GM23338 (cell line): ENCODE results near the gene CYP4F8. TPM values are rescaled to one million over a fixed set of nuclear protein-coding genes. Genes with fewer than 3 reads are reported as not detected.

ENCODE experiments used
- ATAC-seq: fragments of 200-7000 bp; cut with Tn5 transposase; 3 replicates; pipeline ENCODE4 v1.9.1; 2020
- DNase-seq: peaks from one replicate; pipeline ENCODE4 v3.0.0-alpha.2; 2015; ENCODE audit warnings: low spot score
- H2AFZ ChIP-seq: fragments of 200-600 bp; sonication (generic); 2 replicates; pipeline ENCODE4 v1.8.0; 2016; ENCODE audit warnings: antibody characterized with exemption, mild to moderate bottlenecking, moderate library complexity
- H3F3A ChIP-seq: fragments of 200-600 bp; sonication (generic); replicated peaks from 2 replicates; pipeline ENCODE4 v1.8.0; 2017; ENCODE audit warnings: antibody characterized with exemption, mixed run types, low read depth
- H3K27ac ChIP-seq: fragments of 200-600 bp; sonication (generic); 2 replicates; pipeline ENCODE4 v1.6.1; 2016; ENCODE audit warnings: low read depth
- H3K27me3 ChIP-seq: fragments of 200-600 bp; sonication (generic); 2 replicates; pipeline ENCODE4 v1.8.0; 2016; ENCODE audit warnings: mild to moderate bottlenecking, mixed run types, moderate library complexity; ENCODE audit not compliant: insufficient read depth
- H3K36me3 ChIP-seq: fragments of 200-600 bp; sonication (generic); 2 replicates; pipeline ENCODE4 v1.8.0; 2016; ENCODE audit warnings: mild to moderate bottlenecking; ENCODE audit not compliant: insufficient read depth
- H3K4me1 ChIP-seq: fragments of 200-600 bp; sonication (generic); 2 replicates; pipeline ENCODE4 v1.8.0; 2016; ENCODE audit warnings: mild to moderate bottlenecking, moderate library complexity; ENCODE audit not compliant: insufficient read depth
- H3K4me2 ChIP-seq: fragments of 200-600 bp; sonication (generic); 2 replicates; pipeline ENCODE4 v1.7.1; 2017; ENCODE audit warnings: mixed run types
- H3K4me3 ChIP-seq: fragments of 200-600 bp; sonication (generic); 2 replicates; pipeline ENCODE4 v1.6.1; 2016; ENCODE audit warnings: mixed run types
- H3K79me2 ChIP-seq: fragments of 200-600 bp; sonication (generic); replicated peaks from 2 replicates; pipeline ENCODE4 v1.8.0; 2017; ENCODE audit warnings: mild to moderate bottlenecking; ENCODE audit not compliant: insufficient read depth
- H3K9me2 ChIP-seq: fragments of 200-600 bp; sonication (generic); 2 replicates; pipeline ENCODE4 v1.8.0; 2017; ENCODE audit not compliant: insufficient read depth
- H4K20me1 ChIP-seq: fragments of 200-600 bp; sonication (generic); replicated peaks from 2 replicates; pipeline ENCODE4 v1.8.0; 2017; ENCODE audit warnings: mild to moderate bottlenecking; ENCODE audit not compliant: insufficient read depth
- H3K27ac Mint-ChIP-seq: 2 replicates; pipeline ENCODE4 v1.8.0; 2020; ENCODE audit warnings: inconsistent platforms, mild to moderate bottlenecking, moderate library complexity, mixed read lengths
- H3K27me3 Mint-ChIP-seq: 3 replicates; pipeline ENCODE4 v1.8.0; 2022; ENCODE audit warnings: low read depth, mild to moderate bottlenecking, moderate library complexity, mixed read lengths, inconsistent platforms; ENCODE audit not compliant: insufficient read depth, poor library complexity
- H3K36me3 Mint-ChIP-seq: 3 replicates; pipeline ENCODE4 v1.8.0; 2021; ENCODE audit warnings: low read depth, mild to moderate bottlenecking, inconsistent platforms, moderate library complexity, mixed read lengths
- H3K4me1 Mint-ChIP-seq: 3 replicates; pipeline ENCODE4 v1.8.0; 2020; ENCODE audit warnings: mild to moderate bottlenecking, inconsistent platforms, mixed read lengths
- H3K4me3 Mint-ChIP-seq: 3 replicates; pipeline ENCODE4 v1.8.0; 2021; ENCODE audit warnings: moderate library complexity, mild to moderate bottlenecking, inconsistent platforms, mixed read lengths
- H3K9me3 Mint-ChIP-seq: 3 replicates; pipeline ENCODE4 v1.8.0; 2020; ENCODE audit warnings: moderate library complexity, mild to moderate bottlenecking, inconsistent platforms, mixed read lengths
- CREB1 ChIP-seq: fragments of 250-450 bp; sonication (Bioruptor Pico); IDR thresholded peaks from 2 replicates; pipeline ENCODE4 v1.5.0; 2020; ENCODE audit warnings: low read depth, mild to moderate bottlenecking, moderate library complexity
- CTCF ChIP-seq, 2 experiments: fragments of 200-600 bp in 1 of 2; sonication (generic) in 1 of 2; conservative IDR thresholded peaks; 2 replicates each; pipeline versions ENCODE4 v1.5.1 to v1.6.1; 2016 to 2017; ENCODE audit warnings: antibody characterized with exemption in 2 of 2, low read depth in 2 of 2, mild to moderate bottlenecking in 2 of 2, moderate library complexity in 1 of 2
- ETS1 ChIP-seq: IDR thresholded peaks from 2 replicates; pipeline ENCODE4 v1.6.1; 2016; ENCODE audit warnings: antibody characterized with exemption
- EZH2 ChIP-seq: fragments of 200-600 bp; sonication (generic); IDR thresholded peaks from one replicate; pipeline ENCODE4 v1.8.0; 2017; ENCODE audit warnings: antibody characterized with exemption, mild to moderate bottlenecking, low read depth; ENCODE audit not compliant: unreplicated experiment
- EZH2phosphoT487 ChIP-seq: fragments of 200-600 bp; sonication (generic); IDR thresholded peaks from one replicate; pipeline ENCODE4 v1.8.1; 2018; ENCODE audit warnings: antibody characterized with exemption; ENCODE audit not compliant: unreplicated experiment
- JUNB ChIP-seq: IDR thresholded peaks from one replicate; pipeline ENCODE4 v1.6.1; 2016; ENCODE audit warnings: antibody characterized with exemption; ENCODE audit not compliant: unreplicated experiment
- NANOG ChIP-seq: IDR thresholded peaks from 2 replicates; pipeline ENCODE4 v1.6.1; 2016; ENCODE audit warnings: antibody characterized with exemption, borderline replicate concordance
- POLR2AphosphoS5 ChIP-seq: IDR thresholded peaks from 2 replicates; pipeline ENCODE4 v1.6.1; 2016; ENCODE audit warnings: antibody characterized with exemption, low read depth
- REST ChIP-seq: IDR thresholded peaks from one replicate; pipeline ENCODE4 v1.6.1; 2018; ENCODE audit warnings: antibody characterized with exemption; ENCODE audit not compliant: unreplicated experiment
- STAT1 ChIP-seq: IDR thresholded peaks from one replicate; pipeline ENCODE4 v1.6.1; 2016; ENCODE audit warnings: antibody characterized with exemption; ENCODE audit not compliant: unreplicated experiment
- ZNF114 ChIP-seq: fragments of 250-450 bp; sonication (Bioruptor Pico); IDR thresholded peaks from 2 replicates; pipeline ENCODE4 v1.5.0; 2020; ENCODE audit warnings: mild to moderate bottlenecking, moderate library complexity
- ZNF331 ChIP-seq: fragments of 250-450 bp; sonication (Bioruptor Pico); IDR thresholded peaks from 2 replicates; pipeline ENCODE4 v1.5.0; 2020; ENCODE audit warnings: low read depth, mild to moderate bottlenecking, moderate library complexity
- ZNF462 ChIP-seq: fragments of 250-450 bp; sonication (Bioruptor Pico); IDR thresholded peaks from 2 replicates; pipeline ENCODE4 v1.5.0; 2020; ENCODE audit warnings: mild to moderate bottlenecking, moderate library complexity
- polyA plus RNA-seq: library from polyadenylated mRNA; unstranded; fragments of >200 nt; fragmentation: Nextera tagmentation; extraction: Ambion mirVana; gene quantifications from 2 replicates; pipeline ENCODE4 v1.2.1, GENCODE V29; 2016
- total RNA-seq: library from RNA; depleted of rRNA; stranded (reverse); fragments of >200 nt; shearing (Covaris generic); gene quantifications from 2 replicates; pipeline ENCODE4 v1.2.3, GENCODE V29; 2014

CYP4F8 gene
- total and polyA plus RNA-seq, 2 experiments from 2014 or later, result not detected

GRCh38 chr19:15570420-15570819 lies 44.6 kb upstream of the CYP4F8 start:
- H3K4me1 ChIP-seq, result no peaks in the 10 kb centered on the region
- Mint-ChIP-seq H3K9me3 (peaks cover 99% of the 10 kb centered on the region), H3K27ac (no peak overlapping the region), H3K27me3 (peaks cover 19% of the 10 kb centered on the region), H3K4me1 (no peaks in the 10 kb centered on the region), H3K4me3 (no peak overlapping the region), H3K36me3 (peaks cover 56% of the 10 kb centered on the region)
- ATAC-seq (no peak), DNase-seq (no peak)
- H3F3A ChIP-seq, result no peaks in the 10 kb centered on the region
- H3K27ac ChIP-seq, result no peak overlapping the region
- no peak overlapping the region for H3K4me3 ChIP-seq
- no peaks in the 10 kb centered on the region for H3K27me3 ChIP-seq
- H2AFZ ChIP-seq, result no peak overlapping the region
- H3K36me3 ChIP-seq, result no peaks in the 10 kb centered on the region
- H3K9me2 ChIP-seq, result no peaks in the 10 kb centered on the region
- no peaks in the 10 kb centered on the region for H3K79me2 ChIP-seq
- no peak overlapping the region for H3K4me2 ChIP-seq
- H4K20me1 ChIP-seq, result no peaks in the 10 kb centered on the region
- no peak for TF ChIP-seq EZH2phosphoT487
- TF ChIP-seq POLR2AphosphoS5, result no peak
- no peak for TF ChIP-seq NANOG
- no peak for TF ChIP-seq ZNF462
- TF ChIP-seq ETS1, result no peak
- no peak for TF ChIP-seq ZNF331
- TF ChIP-seq REST, result no peak
- no peak for TF ChIP-seq CTCF (conservative IDR thresholded peaks at IDR 0.05; ENCODE audit: low read depth in 2 of 2)
- no peak for TF ChIP-seq JUNB
- TF ChIP-seq STAT1, result no peak
- TF ChIP-seq CREB1 (CRISPR knock-in tag), result no peak
- TF ChIP-seq ZNF114 (CRISPR knock-in tag), result no peak
- no peak for TF ChIP-seq EZH2
